Left forelimb (tissue), 1 donor: ENCODE results near the gene SVBP.

ENCODE experiments used
- DNase-seq: peaks from one replicate; pipeline ENCODE4 v3.0.0-alpha.2; 2018; ENCODE audit warnings: low spot score

Gene SVBP

DNA sequence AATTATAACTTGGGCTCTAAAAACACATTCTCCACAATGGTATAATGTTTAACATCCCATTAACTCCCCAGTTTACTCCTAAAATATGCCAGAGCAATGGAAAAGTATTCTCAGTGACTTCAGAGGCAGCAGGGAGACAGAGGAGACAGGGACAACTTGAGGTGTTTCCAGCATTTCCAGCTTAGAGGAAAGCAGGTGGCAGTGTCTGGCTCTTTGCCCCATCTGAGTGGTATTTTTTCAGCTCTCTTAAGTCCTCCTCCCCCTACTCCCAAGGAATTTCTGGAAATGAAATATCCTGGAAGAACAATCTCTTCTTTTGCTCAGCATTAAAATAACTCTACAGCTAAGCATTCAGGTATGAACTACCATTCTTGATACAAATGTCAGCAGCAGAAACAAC lies 11.0 kb downstream of the SVBP start:
- DNase-seq, result no peak

DNA sequence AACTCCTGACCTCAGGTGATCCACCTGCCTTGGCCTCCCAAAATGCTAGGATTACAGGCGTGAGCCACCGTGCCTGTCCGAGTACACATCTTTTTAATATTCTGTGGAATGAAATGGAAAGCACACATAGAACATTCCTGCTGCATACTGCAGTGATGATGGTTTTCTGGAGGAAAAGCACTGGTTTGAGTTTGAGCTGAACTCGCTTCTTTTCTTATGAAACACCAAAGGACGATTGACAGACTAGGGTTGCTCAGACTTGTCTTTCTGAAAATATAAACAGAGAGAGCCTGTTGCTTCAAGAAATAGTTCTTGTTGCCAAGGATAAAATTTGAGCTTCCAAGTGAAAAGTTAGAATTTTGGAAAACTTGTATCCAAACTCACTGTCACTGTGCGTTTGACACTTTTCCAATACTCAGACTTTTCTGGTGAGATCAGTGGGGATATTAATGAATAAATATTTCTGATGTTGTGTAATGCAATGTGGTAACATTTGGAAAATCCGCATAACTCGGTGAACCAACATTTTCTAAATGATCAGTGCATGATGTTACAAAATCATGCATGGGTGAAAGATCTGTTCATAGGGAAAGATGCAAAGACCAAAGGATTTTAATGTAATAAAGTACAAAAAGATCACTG lies 15.2 kb downstream of the SVBP start:
- DNase-seq, result no peak

- no peak for DNase-seq
These were observed 19.2 kb downstream of the SVBP start for GRCh38 chr1:42797979-42798378.

GRCh38 chr1:42797414-42797813 lies 19.8 kb downstream of the SVBP start:
- no peak for DNase-seq

DNA sequence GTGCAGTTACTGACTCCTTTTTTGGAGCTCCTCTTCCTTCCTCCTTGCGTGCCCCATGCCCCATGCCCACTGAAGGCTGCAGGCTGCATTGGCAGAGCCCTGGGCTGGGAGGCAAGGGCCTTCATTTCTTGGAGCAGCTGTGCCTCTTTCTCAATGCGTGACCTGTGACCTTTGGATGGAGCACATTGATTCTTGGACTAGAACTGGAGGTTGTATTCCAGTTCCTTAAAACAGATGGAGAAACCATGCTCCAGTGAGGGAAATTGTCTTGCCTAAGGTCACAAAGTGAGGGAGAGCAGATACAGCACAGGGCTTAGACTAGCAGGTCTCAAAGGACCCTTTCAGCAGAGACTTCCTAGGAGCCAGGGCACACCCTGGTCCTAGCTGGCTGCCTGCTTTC lies 23.4 kb downstream of the SVBP start:
- no peak for DNase-seq

- DNase-seq, result no peak
These were observed 29.2 kb downstream of the SVBP start for GRCh38 chr1:42788021-42788420.

- DNase-seq, result no peak
These were observed 31.1 kb downstream of the SVBP start for GRCh38 chr1:42786097-42786496.

DNA sequence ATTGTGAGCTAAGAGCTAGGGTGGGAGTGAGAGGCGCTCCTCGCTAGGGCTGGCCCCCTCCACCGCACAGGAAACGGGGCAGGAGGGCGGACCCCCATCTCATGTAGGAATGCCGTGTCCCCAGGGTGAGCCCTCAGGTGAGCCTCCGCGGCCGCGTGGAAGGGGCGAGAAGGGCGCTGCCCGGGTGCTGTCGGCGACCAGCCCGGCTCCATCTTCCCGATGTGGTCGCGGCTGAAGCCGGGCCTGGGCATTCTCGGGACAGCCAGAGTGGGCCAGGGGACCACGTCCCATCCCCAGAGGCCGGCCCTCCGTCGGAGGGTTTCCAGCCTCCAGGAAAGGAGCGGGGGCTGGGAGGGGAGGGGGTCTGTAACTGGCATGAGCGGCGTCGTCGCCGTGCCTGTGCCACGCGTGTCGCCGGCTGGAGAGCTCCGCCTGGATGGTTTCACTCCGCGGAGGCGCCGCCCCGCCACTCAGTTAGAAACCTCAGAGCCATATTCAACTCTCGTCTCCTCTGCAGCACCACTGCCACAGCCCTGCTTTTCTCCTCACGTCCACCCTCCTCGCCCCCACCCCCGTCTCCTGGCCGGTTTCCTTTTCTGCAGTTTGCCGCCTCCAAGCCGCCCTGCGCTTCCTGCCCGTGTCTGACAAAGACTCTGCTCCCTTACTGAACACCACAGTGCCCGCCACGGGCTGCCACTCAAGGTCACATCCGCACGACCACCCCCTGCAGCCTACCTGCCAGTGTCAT lies 32.1 kb downstream of the SVBP start, which contains the start of gene TMEM269:
TMEM269 (plus strand) TSS at position 46 of the 748 bp plus-strand sequence. CDS start 4,903 bp downstream, outside the sequence.
- DNase-seq, result no peak

DNA sequence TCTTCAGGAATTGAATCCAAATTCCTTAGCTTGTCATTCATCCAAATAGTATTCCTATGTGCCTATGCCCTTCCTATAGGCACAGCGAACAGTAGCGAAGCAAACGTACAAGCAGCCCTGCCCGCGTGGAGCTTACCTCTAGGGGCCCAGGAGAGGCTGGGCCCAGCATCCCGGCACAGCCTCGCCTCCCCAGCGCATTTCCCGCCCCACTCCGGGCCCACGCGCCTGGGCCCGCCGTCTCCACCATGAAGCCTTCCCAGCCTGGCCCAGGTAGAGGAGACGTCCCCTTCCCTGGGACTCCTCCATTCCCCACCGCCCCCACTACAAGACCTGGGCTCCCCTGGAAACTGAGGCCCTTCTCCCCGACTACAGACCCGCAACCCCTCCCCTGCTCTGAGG lies 32.7 kb downstream of the SVBP start:
- DNase-seq, result no peak

GRCh38 chr1:42783092-42783491 lies 34.1 kb downstream of the SVBP start:
- no peak for DNase-seq

GRCh38 chr1:42780176-42780575 lies 37.0 kb downstream of the SVBP start:
- no peak for DNase-seq

DNA sequence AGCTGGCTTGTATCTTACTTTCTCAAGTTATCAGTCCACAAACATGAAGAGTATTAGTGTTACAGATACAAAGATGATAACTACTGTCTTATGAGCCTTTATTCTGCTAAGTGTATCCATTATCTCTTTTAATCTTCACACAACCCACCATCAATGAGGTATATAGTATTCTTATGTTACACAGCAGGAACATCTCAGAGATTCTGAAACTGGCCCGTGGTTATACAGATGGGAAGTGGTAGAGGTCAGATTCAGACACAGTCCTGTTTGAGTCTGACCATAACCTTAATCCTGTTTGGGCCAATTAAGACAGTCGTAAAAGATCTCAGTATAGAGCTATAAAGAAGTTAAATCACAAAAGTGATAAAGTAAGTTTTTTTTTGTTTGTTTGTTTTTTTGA lies 37.5 kb downstream of the SVBP start:
- no peak for DNase-seq

DNA sequence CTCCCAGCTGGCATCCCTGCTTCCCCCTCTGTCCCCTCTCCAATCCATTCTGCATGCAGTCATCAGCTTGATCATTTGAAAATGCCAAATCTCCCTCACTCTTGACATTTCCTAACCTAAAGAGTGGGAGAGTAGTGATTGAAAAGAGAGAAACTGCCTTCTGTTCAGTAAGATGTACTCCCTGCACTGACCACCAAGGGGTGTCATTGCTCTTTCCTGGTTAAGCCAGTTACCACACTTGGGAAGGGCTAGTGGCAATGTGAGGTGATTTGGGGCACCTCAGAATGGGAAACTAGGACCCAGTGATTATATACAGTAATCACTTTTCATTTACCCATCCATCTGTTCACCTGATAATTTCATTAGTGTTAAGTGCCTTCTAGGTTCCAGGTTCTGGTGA lies 39.3 kb downstream of the SVBP start:
- no peak for DNase-seq

DNA sequence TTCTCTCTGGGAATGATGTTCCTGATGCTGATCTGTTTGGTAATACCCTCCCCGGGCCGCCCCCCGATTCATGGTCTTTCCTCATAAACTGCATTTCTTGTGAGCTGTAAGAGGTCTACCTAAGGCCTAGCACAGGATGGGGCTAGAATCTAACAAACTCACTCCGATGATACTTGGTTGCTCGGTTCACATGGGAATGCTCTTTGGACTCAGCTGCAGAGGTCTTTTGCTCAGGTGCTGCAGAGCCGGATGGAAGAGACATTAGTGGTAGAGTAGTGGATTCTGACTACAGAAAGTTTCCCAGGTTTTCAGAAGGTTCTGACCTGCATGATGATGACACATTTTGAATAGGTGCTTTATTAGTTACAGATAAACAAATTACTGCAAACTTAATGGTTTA lies 40.7 kb downstream of the SVBP start:
- DNase-seq, result no peak

GRCh38 chr1:42774928-42775526 lies 42.2 kb downstream of the SVBP start:
- DNase-seq, result no peak

GRCh38 chr1:42773420-42773819 lies 43.8 kb downstream of the SVBP start:
- DNase-seq, result no peak

- DNase-seq, result no peak
These were observed 47.4 kb downstream of the SVBP start for GRCh38 chr1:42769811-42770210.

DNA sequence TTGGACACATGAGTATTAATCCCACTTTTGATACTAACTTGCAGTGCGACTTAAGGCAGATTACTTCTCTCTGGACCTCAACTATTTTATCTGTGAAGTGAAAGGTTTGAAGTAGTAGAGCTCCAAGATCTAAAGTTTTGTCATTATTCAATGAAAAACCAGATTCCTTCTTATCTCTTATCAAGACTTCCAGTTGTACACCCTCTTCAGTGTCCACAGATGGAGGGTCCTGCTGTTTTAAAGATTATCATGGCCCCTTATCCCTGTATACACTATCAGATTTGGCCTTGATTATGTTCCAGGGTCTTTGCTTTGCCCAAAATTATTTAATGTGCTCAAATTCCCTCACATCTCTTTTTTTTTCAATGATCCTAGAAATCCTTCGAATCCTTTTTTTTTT lies 49.0 kb downstream of the SVBP start:
- DNase-seq, result no peak

DNA sequence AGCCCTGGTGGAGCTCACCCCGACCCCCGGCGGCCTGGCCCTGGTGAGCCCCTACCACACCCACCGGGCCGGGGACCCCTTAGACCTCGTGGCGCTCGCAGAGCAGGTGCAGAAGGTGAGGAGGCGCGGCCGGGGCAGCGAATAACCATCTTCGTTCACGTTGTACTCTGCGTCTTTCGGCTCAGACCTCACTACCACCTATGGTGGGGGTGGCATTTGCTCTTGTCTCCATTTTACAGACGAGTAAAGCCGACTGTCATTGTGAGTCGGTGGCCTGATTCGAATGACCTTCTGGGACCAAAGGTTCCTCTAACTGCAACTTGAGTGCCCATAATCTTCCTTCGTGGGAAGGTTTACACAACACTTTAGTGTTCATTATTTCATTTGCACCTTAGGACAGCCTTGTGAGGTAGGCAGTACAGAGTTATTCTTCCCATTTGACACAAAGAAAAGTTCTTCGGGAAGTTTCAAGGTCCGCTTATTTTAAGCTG lies 49.6 kb downstream of the SVBP start:
- no peak for DNase-seq

- peak; percentile 99 for DNase-seq
These were observed 50.3 kb downstream of the SVBP start, which contains the start of the genes C1orf50 and P3H1 for GRCh38 chr1:42766741-42767509. C1orf50 (plus strand) TSS chr1:42767249; CDS start chr1:42767312, 63 bp downstream. P3H1 (minus strand) TSS chr1:42767028; CDS start chr1:42766971, 57 bp downstream.

GRCh38 chr1:42765832-42766740 lies 51.1 kb downstream of the SVBP start:
- peak; percentile 79 for DNase-seq
